GM19238 (cell line): Measurements from ENCODE around the gene JAKMIP1.
"Not testable (repeated sequence)": the region's sequence is repeated elsewhere in the genome, so short reads cannot be mapped to it uniquely, and the experiment has no call there.

Source experiments
- DNase-seq: peaks from one replicate; pipeline ENCODE4 v3.0.0; 2011; ENCODE audit warnings: low spot score; ENCODE audit not compliant: insufficient read length

JAKMIP1 gene

GRCh38 chr4:6229095-6229494 is 28.7 kb upstream of the JAKMIP1 start:
- DNase-seq = no peak

DNA sequence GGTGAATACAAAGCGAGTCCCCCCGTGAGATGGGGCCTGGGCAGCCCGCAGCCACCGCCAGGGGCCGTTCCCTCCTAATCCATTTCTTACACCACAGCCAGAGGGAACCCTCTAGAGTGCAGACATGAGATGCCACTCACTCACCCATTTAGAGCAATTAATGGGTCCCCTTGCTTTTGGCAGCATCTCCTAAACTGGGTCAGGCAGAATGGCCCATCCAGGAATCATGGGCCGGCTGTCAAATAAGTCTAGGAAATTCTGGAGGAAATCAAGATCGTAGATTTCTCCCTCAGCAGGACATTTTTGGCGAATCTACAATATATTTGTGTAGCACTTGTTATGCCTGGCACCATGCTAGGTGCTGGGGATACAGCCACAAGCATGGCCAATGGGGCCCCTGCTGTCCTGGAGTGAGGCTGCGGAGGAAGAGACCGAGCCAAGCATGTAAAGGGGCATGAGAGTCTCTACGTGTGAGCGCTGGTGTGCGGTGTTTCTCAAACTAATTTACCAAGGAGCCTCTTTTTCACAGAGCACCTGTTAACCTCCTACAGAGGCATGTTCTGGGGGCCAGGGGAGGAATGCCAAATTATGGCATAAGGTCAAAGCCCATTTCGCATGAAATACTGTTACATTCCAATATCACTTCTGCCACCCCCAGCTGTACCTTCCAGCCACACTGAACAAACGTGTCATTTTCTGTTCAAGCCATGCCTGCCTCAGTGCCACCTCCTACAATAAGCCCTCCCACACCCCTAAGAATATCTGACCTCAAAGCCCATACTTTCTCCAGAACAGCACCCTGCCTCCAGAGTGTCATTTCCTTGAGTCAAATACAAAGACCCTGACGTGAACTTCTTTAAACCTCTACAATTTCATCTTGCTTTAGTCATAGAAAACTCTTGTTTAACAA is 28.1 kb upstream of the JAKMIP1 start:
- DNase-seq = no peak

DNA sequence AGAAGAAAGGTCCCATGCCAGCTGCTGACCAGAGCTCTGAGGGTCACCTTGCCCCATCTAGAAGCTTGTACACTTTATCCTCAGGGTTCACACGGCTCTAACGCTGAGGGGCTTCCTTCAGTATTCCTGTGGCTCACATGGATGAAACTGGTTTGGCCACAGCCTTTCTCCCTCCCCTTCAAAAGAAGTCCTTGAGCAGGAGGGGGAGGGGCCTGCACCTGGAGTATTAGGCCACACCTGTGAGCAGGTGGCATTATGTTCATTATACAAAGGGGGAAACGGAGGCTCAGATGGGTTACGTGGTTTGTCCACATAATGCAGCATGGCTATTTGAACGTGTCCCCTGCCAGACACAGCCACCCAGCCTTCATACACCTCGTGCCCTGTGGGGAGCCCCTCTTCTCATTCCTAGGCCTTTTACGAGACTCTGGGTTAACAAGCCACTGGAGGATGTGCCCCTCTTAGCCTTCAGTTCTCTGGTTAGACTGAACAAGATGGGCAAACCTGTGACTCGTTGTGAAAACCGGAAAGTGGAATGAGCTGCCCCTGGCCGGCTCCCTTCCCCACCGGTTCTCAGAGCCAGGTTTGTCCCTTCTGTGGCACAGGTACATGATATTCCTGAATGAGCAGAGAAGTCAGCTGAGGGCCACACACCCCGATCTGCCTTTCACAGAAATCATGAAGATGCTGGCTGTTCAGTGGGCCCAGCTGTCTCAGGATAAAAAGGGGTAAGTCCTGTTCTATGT is 27.2 kb upstream of the JAKMIP1 start:
- no peak for DNase-seq

GRCh38 chr4:6226506-6226905 is 26.2 kb upstream of the JAKMIP1 start:
- no peak for DNase-seq

- DNase-seq = no peak
Observed at GRCh38 chr4:6225469-6225868, 25.1 kb upstream of the JAKMIP1 start.

- no peak for DNase-seq
Observed at GRCh38 chr4:6224735-6225134, 24.4 kb upstream of the JAKMIP1 start.

DNA sequence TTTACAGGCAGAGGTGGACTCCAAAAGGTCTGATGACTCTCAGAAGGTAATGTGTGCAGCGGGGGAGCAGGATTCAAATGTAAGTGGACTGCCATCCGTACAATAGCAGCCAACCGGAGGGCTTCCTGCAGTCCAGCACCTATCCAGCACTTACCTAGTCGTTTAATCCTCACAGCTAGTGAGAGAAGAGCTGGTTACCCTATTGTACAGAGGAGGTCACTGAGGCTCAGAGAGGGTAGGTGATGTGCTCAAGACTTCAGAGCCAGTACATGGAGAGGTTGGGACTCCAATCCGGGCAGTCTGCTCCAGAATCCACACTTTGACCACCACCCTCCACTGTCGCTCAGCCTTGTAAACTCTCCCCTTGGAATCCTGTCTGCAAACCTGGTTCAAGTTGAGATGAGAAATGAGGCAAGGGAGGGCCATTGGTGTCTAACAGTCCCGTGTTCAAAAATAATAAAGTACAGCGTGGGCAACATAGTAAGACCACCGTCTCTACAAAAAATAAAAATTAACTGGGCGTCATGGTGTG is 22.5 kb upstream of the JAKMIP1 start:
- DNase-seq = no peak

- DNase-seq = no peak
Observed at GRCh38 chr4:6221851-6222760, 21.8 kb upstream of the JAKMIP1 start.

DNA sequence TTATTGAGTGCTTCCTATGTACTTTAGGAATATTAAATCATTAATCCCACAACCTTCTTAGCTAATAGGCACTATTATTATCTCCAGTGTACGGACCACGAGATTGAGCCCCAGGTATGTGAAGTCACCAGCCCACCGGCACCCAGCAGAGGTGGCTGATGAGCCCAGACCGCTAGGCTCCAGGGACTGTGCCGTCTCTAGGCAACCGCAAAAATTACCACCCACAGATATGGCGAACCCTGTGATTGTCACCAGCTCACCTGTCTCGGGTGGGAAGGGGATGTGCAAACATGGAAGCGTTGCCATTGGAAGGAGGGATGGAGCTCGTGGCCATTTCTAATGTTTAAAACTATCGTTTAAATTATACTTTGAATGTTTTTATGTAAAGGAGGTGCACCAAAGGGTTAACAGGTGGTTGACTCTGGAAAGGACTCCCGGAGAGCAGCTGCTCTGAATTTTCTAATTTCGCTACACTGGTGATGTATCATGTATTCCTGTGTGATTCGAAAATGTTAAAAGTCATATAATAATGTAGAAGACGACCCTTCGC is 21.0 kb upstream of the JAKMIP1 start:
- DNase-seq = no peak

DNA sequence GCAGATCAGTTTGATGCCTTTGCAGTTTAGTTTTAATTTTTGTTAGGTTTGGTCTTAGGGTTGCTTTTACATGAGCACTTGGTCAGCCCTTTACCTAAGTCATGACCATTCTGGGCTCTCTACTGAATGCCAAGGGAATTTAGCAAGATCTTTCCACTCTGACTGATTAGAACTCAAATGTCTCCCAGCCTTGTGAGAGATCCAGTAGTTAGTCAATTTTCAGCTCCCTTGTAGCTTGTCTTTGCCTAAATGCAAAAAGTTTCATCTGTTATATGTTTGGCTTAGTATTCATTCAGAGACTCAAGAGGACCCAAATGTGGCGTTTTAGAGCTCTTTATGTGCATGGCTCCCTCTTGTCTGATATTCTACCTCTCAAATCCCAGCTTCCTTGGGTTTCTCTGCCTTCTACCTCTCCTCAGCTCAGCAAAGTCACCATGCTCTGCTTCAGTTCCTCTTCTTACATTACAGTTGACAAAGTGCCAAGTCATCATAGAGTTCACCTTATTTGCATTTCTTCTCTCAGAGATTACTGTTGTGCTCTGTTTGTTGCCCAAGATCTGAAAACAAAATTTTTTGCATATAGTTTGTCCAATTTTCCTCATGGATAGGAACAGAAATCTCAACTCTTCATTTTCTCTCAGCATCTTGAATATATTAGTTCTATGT is 17.5 kb upstream of the JAKMIP1 start:
- DNase-seq = no peak

DNA sequence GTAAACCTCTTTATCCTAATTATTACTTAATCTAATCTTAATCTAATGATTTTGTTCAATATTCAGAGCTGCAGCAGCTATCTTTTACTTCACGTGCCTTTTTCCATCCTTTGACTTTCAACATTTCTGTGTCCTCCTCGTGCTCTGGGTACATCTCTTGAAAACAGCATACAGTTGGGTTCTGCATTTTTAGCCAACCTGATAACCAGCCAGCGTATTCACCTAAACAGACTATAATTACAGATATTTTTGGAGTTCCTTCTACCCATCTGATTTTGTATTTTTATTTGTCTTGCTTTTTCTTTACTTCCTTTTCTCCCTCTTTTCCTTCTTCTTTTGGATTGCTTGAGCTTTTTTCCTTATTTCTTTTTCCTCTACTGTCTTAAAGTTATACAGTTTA is 16.2 kb upstream of the JAKMIP1 start:
- DNase-seq = no peak

GRCh38 chr4:6209921-6210320 is 9.6 kb upstream of the JAKMIP1 start:
- no peak for DNase-seq

DNA sequence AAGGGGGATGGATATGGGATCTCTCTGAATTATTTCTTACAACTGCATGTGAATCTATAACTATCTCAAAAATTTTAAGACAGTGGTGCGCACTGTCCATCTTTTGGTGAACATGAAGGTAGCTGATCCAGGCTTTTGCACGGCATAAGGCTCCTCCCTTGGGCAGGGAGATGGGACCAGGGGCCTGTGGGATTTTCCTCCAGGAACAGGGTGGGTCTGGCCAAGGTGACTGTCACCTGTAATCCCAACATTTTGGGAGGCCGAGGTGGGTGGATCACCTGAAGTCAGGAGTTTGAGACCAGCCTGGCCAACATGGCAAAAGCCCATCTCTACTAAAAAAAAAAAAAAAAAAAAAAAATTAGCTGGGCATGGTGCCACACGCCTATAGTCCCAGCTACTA is 8.9 kb upstream of the JAKMIP1 start:
- DNase-seq = not testable (repeated sequence)

- no peak for DNase-seq
Observed at GRCh38 chr4:6208416-6208815, 8.1 kb upstream of the JAKMIP1 start.

- no peak for DNase-seq
Observed at GRCh38 chr4:6207602-6208001, 7.3 kb upstream of the JAKMIP1 start.

GRCh38 chr4:6206771-6207290 is 6.5 kb upstream of the JAKMIP1 start:
- no peak for DNase-seq

DNA sequence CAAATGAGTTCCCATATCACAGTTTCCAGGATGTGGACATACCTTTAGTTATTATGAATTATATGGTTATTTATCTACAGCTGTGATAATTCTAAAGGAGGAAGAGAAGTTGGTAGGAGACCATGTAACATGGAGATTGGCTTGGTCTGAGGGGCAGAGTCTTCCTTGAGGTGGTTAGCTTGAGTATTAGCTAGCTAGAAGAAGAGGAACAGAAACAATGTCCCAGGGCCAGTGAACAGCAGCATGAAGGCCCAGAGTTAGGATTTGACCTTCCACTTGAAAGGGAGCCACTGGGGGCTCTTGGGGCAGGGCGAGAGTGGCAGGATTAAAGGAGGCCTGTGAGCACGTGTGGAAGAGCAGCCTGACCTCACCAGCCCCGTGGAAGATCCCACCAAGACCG is 5.6 kb upstream of the JAKMIP1 start:
- no peak for DNase-seq

DNA sequence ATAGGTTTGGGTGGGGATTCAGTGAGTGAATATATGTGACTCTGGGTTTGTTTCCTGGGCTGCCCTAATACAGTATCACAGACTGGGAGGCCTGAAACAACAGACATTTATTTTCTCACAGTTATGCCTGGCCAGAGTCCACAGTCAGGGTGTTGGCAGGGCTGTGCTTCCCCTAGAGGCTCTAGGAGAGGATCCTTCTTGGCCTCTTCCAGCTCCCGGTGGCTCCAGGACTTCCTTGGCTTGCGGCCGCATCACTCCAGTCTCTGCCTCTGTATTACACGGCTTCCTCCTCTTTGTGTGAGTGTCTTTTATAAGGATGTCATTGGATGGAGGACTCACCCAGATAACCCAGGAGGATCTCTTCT is 5.2 kb upstream of the JAKMIP1 start:
- DNase-seq = no peak

- no peak for DNase-seq
Observed at GRCh38 chr4:6204871-6205566, 4.7 kb upstream of the JAKMIP1 start.

- no peak for DNase-seq
Observed at GRCh38 chr4:6204098-6204497, 3.7 kb upstream of the JAKMIP1 start.
